ENCODE data around the gene KCNJ11.

KCNJ11 gene

GRCh38 chr11:17389957-17390649 lies 1.6 kb upstream of the KCNJ11 start:
- no peak for DNase-seq

DNA sequence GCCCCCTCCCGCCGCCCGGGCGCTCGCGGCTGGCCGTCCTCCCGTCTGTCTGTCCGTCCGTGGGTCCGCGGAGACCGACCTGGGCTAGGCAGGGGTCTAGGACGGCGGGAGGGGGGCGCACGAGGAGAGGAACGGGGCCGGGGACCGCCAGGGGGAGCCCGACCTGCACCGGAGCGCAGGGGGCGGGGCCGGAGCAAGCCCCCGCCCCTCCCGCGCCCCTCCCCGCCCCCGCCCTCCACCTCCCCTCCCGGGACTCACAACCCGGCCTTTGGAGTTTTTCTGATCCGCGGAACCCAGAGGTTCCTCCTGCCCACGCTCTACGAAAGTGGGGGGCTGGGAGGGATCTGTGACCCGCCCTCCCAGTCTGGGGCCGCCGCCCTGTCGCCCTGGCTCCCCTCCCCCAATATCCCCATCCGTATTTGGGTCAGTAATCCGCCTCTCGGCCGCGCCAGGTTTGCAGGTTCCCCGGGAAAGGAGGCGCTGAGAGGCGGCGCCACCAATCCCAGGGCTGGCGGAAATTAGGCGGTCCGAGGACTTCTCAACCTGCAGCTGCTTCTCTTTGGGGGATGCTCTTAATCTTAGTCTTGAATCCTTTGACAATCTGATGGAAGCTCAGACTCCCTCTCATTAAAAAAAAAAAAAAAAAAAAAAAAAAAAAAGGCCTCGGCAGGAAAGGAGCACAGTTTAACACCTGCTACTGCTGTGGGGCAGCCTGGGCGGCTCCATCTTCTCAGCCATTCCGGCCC lies 925 bp upstream of the KCNJ11 start:
- DNase-seq = peak; percentile 70 to 82

DNA sequence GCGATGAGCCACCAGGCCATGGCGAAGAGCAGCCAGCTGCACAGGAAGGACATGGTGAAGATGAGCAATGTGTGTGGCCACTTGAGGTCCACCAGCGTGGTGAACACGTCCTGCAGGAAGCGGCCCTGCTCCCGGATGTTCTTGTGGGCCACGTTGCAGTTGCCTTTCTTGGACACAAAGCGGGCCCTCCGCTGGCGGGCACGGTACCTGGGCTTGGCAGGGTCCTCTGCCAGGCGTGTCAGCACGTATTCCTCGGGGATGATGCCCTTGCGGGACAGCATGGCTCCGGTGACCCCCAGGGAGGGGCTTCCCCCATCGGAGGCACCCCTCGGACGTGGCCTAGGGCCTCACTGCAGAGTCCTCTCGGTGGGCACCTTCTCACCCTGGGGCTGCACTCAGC lies 648 bp downstream of the KCNJ11 start:
- DNase-seq = no peak

DNA sequence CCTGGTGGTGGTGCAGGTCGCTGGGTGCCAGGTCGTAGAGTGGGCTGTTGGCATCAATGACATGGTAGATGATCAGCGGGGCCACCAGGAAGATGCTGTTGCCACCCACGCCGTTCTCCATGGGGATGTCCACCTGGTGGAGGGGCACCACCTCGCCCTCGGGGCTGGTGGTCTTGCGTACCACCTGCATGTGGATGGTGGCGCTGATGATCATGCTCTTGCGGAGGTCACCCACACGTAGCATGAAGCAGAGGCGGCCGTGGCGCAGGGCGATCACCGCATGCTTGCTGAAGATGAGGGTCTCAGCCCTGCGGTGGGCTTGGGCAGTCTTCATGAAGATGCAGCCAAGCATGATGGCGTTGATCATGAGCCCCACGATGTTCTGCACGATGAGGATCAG lies 1.2 kb downstream of the KCNJ11 start:
- no peak for DNase-seq

DNA sequence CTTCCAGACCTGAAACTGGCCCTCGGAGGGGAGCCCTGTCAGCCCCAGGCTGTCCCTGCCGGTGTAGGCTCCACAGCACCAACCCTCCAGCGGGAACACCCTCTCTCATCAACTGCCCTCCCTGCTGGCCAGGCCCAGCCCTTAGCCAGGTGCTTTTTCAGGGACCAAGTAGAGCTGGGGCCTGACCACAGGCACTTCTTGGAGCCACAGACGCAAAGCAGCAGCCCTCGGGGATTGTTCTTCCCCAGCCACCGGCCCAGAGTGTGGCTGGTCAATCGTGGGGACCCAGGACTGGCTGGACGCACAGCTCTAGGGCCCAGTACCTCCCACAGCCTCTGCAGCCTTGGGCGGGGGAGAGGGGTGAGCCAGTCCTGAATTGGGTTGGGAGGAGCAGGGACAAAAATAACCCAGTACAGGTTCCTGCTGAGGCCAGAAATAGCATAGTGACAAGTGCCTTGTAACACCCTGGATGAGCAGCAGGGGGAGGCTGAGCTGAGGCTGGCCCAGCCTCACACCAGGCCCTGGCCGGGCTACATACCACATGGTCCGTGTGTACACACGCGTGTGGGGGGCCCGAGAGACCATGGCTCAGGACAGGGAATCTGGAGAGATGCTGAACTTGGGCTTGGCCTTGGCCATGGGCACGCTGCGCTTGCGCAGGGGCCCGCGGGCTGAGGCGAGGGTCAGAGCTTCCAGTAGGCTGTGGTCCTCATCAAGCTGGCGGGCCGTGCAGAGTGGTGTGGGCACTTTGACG lies 2.0 kb downstream of the KCNJ11 start:
- peak; percentile 10 to 62 for DNase-seq

DNA sequence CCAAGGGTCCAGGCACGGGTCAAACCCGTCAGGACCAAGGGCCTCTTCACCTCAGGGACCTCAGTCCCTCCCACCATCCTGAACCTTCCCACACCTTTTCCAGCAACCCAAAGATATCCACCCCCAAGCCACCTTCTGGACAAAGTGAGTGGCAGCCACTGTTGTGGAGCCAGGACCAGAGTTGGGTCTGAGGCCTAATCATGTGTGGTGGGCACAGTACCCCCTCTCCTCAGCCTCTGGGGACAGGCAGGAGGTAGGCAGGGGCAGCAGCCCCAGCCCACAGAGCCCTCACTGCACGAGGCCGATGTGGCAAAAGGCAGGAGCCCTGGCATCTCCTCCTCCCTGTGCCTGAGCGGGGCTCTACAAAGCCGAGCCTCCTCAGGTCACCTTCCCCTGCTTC lies 2.5 kb downstream of the KCNJ11 start:
- DNase-seq = no peak

- no peak for DNase-seq
Measured at GRCh38 chr11:17385492-17385891, 3.0 kb downstream of the KCNJ11 start.

- peak; percentile 90 to 91 for DNase-seq
Measured at GRCh38 chr11:17384002-17384511, 4.4 kb downstream of the KCNJ11 start.

DNA sequence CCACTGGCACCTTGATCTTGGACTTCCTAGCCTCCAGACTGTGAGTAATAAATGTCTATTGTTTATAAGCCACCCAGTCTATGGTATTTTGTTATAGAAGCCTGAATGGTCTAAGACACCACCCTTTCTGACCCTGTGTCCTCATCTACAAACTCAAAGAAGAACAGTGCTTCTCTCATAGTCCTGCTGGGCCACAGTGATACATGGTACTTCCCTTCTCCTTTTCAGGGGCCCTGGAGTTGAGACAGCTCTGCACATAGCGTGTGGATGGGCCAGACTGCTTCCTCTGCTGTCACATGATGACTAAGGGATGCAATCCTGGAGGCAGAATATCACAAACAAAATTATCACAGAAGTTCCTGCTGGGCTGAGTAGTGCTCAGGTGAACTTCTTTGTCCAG lies 5.0 kb downstream of the KCNJ11 start:
- no peak for DNase-seq

DNA sequence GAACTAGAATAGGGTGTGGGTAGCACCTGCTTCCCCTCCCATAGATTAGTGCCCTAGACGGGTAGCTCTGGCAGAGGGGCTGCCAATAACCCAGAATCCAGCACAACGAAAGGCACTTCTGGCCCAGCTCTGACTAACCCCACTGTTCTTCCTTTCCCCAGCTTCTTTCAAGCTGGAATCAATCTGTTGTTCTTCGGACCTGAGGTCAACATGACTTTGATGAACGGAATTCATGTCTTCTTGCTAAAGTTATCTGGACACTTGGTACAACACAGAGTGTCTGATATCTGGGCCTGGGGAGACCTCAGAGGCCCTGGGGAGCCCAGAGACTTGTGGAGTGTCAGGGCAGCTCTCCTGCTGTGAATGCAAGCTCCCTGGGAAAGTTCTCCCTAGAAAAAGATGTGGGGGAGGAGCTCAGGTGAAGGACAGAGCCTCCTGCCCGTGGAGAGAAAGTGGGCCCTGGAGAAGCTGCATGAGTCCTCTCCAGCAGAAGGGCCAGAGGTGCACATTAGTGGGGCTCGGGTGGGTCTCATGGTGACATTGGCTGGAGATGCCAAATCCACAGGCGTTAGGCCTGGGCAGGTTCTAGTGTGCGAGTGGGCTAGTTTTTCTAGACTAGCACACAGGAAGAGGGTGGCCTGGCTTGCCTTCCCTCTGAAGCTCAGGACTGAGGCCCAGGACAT lies 6.3 kb downstream of the KCNJ11 start:
- no peak for DNase-seq

DNA sequence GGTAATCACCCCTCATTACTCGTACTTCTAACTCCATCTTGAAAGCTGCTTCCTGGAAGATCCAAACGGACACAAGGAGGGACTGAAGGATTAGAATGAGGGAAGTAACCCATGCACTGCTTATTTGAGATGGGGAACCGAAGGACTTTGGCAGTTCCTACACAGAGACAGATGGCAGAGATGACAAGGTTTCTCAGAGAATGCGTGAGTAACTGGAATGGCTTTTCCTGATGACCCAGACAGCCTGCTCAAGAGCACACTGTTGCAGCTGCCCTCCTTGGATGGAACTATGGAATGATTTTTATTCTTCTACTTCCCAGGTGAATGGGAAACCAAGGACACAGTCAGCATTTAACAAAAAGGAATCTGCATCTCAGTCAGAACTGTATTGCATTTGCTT lies 7.3 kb downstream of the KCNJ11 start:
- DNase-seq = peak in 1 of 2 experiments; percentile 54

GRCh38 chr11:17379383-17380180 lies 8.9 kb downstream of the KCNJ11 start:
- DNase-seq = no peak

- no peak for DNase-seq
Measured at GRCh38 chr11:17378655-17379054, 9.8 kb downstream of the KCNJ11 start.

- no peak for DNase-seq
Measured at GRCh38 chr11:17376493-17376892, 12.0 kb downstream of the KCNJ11 start.

GRCh38 chr11:17375547-17375946 lies 12.9 kb downstream of the KCNJ11 start:
- DNase-seq = no peak

DNA sequence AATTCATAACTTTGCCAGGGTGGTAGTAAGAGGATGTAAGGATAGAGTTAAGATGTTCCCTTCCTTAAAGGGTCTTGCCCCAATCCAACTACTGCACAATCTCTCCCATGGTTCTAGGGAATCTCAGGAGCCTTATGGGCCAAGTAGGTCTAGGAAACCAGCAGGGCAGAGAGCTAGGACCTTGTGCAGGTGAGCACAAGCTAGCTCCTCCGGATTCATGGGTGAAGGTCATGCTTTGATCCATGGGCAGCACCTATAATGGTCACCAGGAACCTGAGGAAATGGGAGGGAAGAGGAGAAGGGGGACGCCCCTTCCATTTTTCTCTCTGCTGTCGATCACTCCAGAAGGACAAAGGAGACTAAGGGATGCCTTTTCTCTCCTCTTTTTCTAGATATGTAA lies 16.8 kb downstream of the KCNJ11 start:
- DNase-seq = no peak

DNA sequence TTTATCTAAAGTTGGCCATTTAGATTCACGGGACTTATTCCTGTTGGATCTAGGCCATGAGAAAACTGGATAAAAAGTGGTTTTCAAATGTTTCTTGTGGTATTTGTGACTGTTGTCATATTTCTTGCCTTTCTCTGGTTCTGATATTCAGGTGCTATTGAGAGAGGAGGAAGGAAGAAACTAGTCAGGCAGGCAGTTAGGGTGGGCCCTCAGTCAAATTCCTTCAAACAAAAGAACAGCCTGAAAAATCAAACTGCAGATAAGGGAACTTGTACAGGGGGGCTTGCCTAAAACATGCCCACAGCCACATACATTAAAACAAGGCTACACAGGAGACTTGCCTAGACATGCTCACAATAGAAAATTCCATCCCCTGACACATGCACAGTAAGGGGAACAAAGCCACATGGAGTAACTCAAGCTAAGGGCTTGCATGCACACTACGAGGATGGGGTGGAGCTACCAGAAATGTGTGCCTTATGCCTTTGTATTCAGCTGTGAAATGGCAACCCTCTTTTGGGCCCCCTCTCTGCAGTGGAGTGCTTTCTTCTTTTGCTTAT lies 18.7 kb downstream of the KCNJ11 start:
- DNase-seq = no peak

GRCh38 chr11:17369094-17369493 lies 19.4 kb downstream of the KCNJ11 start:
- no peak for DNase-seq

DNA sequence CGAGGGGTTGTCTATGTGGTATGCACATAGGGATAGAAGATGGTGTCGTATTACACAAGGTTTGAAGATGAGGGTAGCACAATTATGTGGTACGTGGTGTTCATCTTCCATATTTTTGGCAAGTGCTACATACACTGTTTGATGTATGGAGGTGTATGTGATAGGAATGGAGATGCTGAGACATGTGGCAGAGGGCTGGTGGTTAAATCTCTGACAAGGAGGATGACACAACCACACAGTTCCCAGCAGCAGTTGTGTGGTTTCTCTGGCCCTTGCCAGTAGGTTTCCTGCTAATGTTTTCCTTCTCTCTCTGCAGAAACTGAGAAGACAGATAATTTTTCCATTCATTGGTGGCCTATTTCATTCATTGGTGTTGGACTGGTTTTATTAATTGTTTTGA lies 19.9 kb downstream of the KCNJ11 start:
- no peak for DNase-seq

DNA sequence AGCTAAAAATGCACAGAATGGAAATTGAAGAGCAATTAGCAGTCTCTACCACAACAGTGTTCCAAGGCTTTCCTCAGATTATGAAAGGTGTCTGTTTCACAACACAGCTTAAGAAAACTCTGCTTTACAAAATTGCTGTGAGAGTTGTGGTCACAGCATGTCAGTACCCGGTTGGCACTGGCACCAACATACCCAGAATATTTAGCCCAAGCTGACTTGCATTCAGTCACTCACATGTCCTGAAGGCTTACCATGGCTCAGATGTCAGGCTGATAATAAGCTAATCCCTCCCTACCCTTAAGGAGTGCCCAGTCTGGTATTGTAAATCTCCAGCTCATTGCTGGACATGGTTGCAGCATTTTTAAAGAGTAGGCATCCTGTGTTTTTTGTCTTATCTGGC lies 22.0 kb downstream of the KCNJ11 start:
- DNase-seq = no peak

DNA sequence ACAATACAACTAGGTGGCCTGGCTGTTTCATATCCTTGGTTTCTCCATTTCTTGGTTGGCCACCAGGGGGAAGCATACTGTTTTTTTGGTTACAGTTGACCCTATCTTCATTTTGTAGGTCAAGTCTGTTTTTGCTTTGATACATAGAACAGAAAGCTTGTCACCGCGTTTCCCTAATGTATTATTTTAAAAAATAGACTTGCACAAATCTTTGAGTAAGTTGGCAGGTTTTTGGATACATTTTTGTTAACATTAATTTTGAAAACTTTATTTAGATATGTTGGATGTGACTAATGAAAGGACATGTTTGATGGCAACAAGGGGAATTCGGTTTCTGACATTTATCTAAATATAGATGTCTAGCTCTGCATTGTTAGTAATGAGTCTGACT lies 33.9 kb downstream of the KCNJ11 start:
- DNase-seq = peak; percentile 54 to 79

Data from NCI-H446 (cell line).